Brain pericyte (primary cell): ENCODE results near the gene FBXL12.
"Not testable (repeated sequence)": the region's sequence is repeated elsewhere in the genome, so short reads cannot be mapped to it uniquely, and the experiment has no call there.

Experiments
- DNase-seq: peaks from one replicate; pipeline ENCODE4 v3.0.0-alpha.2; 2012; ENCODE audit warnings: low read depth, low spot score

Gene FBXL12

GRCh38 chr19:9792206-9793070, 26.4 kb downstream of the FBXL12 start:
- DNase-seq = peak; percentile 84

- peak; percentile 80 for DNase-seq
Observed at GRCh38 chr19:9791552-9792205, 27.2 kb downstream of the FBXL12 start.

- not testable (repeated sequence) for DNase-seq
Observed at GRCh38 chr19:9791073-9791367, 27.9 kb downstream of the FBXL12 start.

GRCh38 chr19:9789579-9789978, 29.3 kb downstream of the FBXL12 start:
- not testable (repeated sequence) for DNase-seq

- no peak for DNase-seq
Observed at GRCh38 chr19:9789066-9789465, 29.8 kb downstream of the FBXL12 start.

GRCh38 chr19:9788604-9789003, 30.3 kb downstream of the FBXL12 start:
- DNase-seq = not testable (repeated sequence)

- no peak for DNase-seq
Observed at GRCh38 chr19:9786819-9787218, 32.1 kb downstream of the FBXL12 start.

- no peak for DNase-seq
Observed at GRCh38 chr19:9786342-9786741, 32.5 kb downstream of the FBXL12 start.

GRCh38 chr19:9785367-9786331, 33.2 kb downstream of the FBXL12 start:
- peak; percentile 86 for DNase-seq

- DNase-seq = not testable (repeated sequence)
Observed at GRCh38 chr19:9784163-9784496, 34.7 kb downstream of the FBXL12 start.

GRCh38 chr19:9782338-9782737, 36.5 kb downstream of the FBXL12 start:
- DNase-seq = no peak

GRCh38 chr19:9768175-9769112, 50.4 kb downstream of the FBXL12 start, which contains the start of gene ZNF846:
TSS of gene ZNF846 (minus strand) at chr19:9768738. CDS start at chr19:9764950, 3,788 bp downstream.
- peak; percentile 78 for DNase-seq
